Fibroblast of villous mesenchyme (primary cell): Measurements from ENCODE around the gene CPNE6. TPM values are rescaled to one million over a fixed set of nuclear protein-coding genes. Genes with fewer than 3 reads are reported as not detected.
"Not testable (repeated sequence)": the region's sequence is repeated elsewhere in the genome, so short reads cannot be mapped to it uniquely, and the experiment has no call there.

Source experiments
- DNase-seq: peaks from one replicate; pipeline ENCODE4 v3.0.0-alpha.2; 2010; ENCODE audit warnings: low read depth
- H3K4me3 ChIP-seq: 2 replicates; pipeline ENCODE4 v1.5.1; 2011; ENCODE audit warnings: low read depth, mild to moderate bottlenecking, low read length
- CTCF ChIP-seq: IDR thresholded peaks from 2 replicates; pipeline ENCODE4 v1.5.1; 2012; ENCODE audit warnings: low read depth, mild to moderate bottlenecking, low read length; ENCODE audit not compliant: insufficient read depth
- total RNA-seq: library from RNA; depleted of rRNA; stranded (reverse); fragments of >200 nt; gene quantifications from 2 replicates; pipeline ENCODE4 v1.2.3, GENCODE V29; 2012

Gene CPNE6
- total RNA-seq, 1 donor = not detected

GRCh38 chr14:24038686-24039085 is 32.7 kb upstream of the CPNE6 start:
- TF ChIP-seq CTCF = no peak
- no peak for DNase-seq
- no peak overlapping the region for H3K4me3 ChIP-seq

GRCh38 chr14:24040692-24041091 is 30.7 kb upstream of the CPNE6 start:
- no peak for TF ChIP-seq CTCF
- DNase-seq = no peak

GRCh38 chr14:24042746-24043145 is 28.6 kb upstream of the CPNE6 start:
- TF ChIP-seq CTCF = no peak
- no peak overlapping the region for H3K4me3 ChIP-seq
- no peak for DNase-seq

More at GRCh38 chr14:24040692-24041091, 30.7 kb upstream of the CPNE6 start:
- H3K4me3 ChIP-seq = no peak overlapping the region

GRCh38 chr14:24049002-24049401 is 22.4 kb upstream of the CPNE6 start:
- DNase-seq, H3K4me3 ChIP-seq: not testable (repeated sequence)

GRCh38 chr14:24050753-24051152 is 20.6 kb upstream of the CPNE6 start:
- H3K4me3 ChIP-seq, DNase-seq: not testable (repeated sequence)

- no peak for TF ChIP-seq CTCF
- no peak for DNase-seq
- H3K4me3 ChIP-seq = peak overlapping the region; percentile 59
Observed at GRCh38 chr14:24051176-24051788, 20.1 kb upstream of the CPNE6 start.

GRCh38 chr14:24051789-24052655 is 19.3 kb upstream of the CPNE6 start, which contains the start of gene CARMIL3:
Gene CARMIL3, plus strand, starts transcription at chr14:24052009. Its CDS starts 145 bp downstream, at chr14:24052154.
- DNase-seq = peak; percentile 28
- peak within 1 kb of the TSS; percentile 59 for H3K4me3 ChIP-seq
- TF ChIP-seq CTCF = no peak
